Measurements from ENCODE around the gene TBC1D19.

DNA sequence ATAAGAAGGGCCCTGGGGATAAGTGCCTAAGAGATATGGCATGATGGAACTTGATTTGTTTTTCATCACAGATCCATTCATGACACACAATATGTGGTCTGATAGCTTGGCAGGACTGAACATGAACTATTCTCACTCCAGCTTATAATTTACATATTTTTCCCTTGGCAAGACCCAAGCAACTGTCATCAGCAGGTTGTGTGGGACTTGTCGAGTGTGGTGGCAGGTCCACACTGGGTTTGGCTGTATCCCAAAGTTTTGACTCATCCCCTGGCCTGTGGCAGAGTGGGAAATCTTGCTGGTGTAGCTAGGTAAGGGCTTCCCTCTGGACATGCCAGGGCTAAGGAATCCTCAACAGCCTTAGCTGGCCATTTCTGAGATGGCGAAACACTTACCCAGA is 195.8 kb downstream of the TBC1D19 start:
- no peak for TF ChIP-seq TOX (CRISPR knock-in tag; IDR thresholded peaks at IDR 0.05; ENCODE audit: borderline replicate concordance)
- no peak for TF ChIP-seq ZFP30 (CRISPR knock-in tag; IDR thresholded peaks at IDR 0.05)
- TF ChIP-seq ZFP3 (CRISPR knock-in tag; IDR thresholded peaks at IDR 0.05): no peak
- TF ChIP-seq, protein P1, sequence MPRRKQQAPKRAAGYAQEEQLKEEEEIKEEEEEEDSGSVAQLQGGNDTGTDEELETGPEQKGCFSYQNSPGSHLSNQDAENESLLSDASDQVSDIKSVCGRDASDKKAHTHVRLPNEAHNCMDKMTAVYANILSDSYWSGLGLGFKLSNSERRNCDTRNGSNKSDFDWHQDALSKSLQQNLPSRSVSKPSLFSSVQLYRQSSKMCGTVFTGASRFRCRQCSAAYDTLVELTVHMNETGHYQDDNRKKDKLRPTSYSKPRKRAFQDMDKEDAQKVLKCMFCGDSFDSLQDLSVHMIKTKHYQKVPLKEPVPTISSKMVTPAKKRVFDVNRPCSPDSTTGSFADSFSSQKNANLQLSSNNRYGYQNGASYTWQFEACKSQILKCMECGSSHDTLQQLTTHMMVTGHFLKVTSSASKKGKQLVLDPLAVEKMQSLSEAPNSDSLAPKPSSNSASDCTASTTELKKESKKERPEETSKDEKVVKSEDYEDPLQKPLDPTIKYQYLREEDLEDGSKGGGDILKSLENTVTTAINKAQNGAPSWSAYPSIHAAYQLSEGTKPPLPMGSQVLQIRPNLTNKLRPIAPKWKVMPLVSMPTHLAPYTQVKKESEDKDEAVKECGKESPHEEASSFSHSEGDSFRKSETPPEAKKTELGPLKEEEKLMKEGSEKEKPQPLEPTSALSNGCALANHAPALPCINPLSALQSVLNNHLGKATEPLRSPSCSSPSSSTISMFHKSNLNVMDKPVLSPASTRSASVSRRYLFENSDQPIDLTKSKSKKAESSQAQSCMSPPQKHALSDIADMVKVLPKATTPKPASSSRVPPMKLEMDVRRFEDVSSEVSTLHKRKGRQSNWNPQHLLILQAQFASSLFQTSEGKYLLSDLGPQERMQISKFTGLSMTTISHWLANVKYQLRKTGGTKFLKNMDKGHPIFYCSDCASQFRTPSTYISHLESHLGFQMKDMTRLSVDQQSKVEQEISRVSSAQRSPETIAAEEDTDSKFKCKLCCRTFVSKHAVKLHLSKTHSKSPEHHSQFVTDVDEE (CRISPR knock-in tag; IDR thresholded peaks at IDR 0.05): no peak
